Astrocyte of the spinal cord (primary cell): ENCODE results near the gene DRD3.

Experiments
- DNase-seq: peaks from one replicate; pipeline ENCODE4 v3.0.0; 2011; ENCODE audit warnings: low read depth, low spot score
- H3K4me3 ChIP-seq: 2 replicates; pipeline ENCODE4 v1.5.1; 2011; ENCODE audit warnings: low read depth, mild to moderate bottlenecking, low read length, moderate library complexity
- in situ Hi-C: cut with HindIII; loops from 2 replicates; pipeline ENCODE4 v1.10.0; 2017; ENCODE audit warnings: low sequenced_read_pairs
- TF ChIP-seq, protein P1 (sequence below): IDR thresholded peaks from 2 replicates; pipeline ENCODE4 v1.5.1; 2012; ENCODE audit warnings: low read depth, mild to moderate bottlenecking, low read length, inconsistent platforms

The DRD3 gene

DNA sequence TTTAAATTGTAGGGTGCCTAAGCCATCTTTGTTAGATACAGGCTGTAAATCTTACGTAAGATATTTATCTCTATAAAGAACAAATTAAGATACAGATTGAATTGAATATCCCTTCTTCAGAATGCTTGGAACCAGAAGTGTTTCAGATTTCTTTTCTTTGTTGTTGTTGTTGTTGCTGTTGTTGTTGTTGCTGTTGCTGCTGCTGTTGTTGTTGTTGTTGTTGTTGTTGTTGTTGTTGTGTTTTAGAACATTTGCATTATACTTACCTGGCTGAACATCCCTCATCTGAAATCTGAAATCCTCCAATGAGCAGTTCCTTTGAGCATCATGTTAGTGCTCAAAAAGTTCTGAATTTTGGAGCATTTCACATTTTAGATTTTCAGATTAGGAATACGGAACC is 95.7 kb downstream of the DRD3 start:
- no peak overlapping the region for H3K4me3 ChIP-seq
- DNase-seq, result no peak
- TF ChIP-seq, protein P1, sequence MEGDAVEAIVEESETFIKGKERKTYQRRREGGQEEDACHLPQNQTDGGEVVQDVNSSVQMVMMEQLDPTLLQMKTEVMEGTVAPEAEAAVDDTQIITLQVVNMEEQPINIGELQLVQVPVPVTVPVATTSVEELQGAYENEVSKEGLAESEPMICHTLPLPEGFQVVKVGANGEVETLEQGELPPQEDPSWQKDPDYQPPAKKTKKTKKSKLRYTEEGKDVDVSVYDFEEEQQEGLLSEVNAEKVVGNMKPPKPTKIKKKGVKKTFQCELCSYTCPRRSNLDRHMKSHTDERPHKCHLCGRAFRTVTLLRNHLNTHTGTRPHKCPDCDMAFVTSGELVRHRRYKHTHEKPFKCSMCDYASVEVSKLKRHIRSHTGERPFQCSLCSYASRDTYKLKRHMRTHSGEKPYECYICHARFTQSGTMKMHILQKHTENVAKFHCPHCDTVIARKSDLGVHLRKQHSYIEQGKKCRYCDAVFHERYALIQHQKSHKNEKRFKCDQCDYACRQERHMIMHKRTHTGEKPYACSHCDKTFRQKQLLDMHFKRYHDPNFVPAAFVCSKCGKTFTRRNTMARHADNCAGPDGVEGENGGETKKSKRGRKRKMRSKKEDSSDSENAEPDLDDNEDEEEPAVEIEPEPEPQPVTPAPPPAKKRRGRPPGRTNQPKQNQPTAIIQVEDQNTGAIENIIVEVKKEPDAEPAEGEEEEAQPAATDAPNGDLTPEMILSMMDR, result no peak
- in situ Hi-C loops, result no loop called here

DNA sequence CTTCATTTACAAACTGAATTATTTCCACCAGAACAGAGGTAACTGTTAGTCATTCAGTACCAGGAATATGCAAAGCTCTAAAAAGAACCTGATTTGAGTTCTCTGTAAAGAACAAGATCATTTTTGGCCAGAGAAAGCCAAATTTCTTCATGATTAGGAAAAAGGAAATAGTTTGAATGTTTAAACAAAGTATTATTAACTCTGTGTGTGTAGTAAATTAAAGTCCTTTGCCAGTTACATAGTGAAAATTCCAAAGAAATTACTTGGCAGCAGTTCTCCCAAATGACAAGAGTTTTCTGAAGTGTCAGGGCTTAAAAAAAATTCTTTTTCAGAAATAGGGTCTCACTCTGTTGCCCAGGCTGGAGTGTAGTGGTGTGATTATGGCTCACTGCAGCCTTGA is 97.8 kb downstream of the DRD3 start:
- TF ChIP-seq, protein P1, result no peak
- no peak overlapping the region for H3K4me3 ChIP-seq
- no peak for DNase-seq
- in situ Hi-C loops, result no loop called here

DNA sequence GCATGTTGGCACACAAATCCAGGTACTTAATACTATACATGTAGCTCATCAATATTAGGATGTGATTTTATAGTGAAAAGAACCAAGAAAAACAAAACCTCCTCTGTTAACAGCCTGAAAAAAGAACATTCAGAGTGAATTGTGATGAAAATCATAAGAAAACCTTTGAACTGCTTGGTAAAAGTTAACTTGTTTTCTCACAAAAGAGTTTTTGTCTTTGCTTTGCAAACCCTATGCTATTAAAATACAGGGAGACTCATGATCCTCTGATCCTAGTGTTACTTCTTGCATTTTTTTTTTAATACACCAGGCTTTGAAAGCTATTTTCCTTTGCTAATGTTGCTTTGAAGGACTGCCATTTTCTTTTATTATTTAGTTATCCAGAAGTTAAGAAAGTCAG is 98.7 kb downstream of the DRD3 start:
- no peak for DNase-seq
- no peak overlapping the region for H3K4me3 ChIP-seq
- in situ Hi-C loops, result no loop called here
- TF ChIP-seq, protein P1, result no peak

DNA sequence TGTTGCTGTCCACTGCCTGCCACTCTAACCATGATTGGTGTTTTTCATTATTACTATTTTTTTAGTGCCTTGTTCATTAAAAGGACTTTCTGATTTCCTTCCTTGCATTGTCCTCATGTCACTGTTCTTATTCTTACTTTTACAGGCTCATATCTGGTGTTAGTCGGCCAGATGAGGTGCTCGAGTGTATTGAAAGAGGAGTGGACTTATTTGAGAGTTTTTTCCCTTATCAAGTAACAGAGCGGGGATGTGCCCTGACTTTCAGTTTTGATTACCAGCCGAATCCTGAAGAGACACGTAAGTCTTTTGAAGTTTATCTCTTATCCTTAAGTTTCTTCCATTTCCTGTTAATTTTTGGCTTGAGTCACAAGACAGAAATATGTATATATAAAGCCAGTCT is 99.1 kb downstream of the DRD3 start:
- DNase-seq, result no peak
- H3K4me3 ChIP-seq, result no peak overlapping the region
- in situ Hi-C loops, result no loop called here
- TF ChIP-seq, protein P1, result no peak

DNA sequence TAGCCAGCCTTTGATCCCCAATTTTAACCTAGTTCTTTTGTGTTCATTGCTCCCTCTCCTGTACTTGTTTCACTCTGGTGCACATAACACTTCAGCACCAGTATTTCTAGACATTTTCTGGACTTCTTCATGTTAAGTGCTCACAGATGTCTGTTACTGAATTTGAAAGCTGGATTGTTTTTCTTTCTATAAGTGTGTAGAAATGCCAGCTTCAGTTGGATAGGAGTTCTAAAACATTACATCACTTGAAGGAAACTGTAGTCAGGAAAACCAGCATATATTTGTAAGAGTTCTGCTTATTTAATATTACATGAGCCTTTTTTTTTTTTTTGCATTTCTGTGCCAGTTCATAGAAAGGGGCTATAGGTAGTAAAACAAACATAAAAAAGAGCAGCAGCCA is 100.7 kb downstream of the DRD3 start:
- in situ Hi-C loops, result no loop called here
- no peak for DNase-seq
- TF ChIP-seq, protein P1, result no peak
- H3K4me3 ChIP-seq, result no peak overlapping the region
